ENCODE measurements around the gene CD2BP2.
A peak's percentile ranks its signal among the peaks of the same experiment; 100 is the strongest.

CD2BP2 gene

GRCh38 chr16:30371248-30371816 lies 16.2 kb upstream of the CD2BP2 start:
- H3K4me3 ChIP-seq (IDR thresholded peaks at IDR 0.05; ENCODE audit: insufficient read depth, low read depth, low read length) = no peak overlapping the region
- no peaks in the 10 kb centered on the region for H4K20me1 ChIP-seq (ENCODE audit: insufficient read depth)
- no peaks in the 10 kb centered on the region for H3K36me3 ChIP-seq (ENCODE audit: insufficient read depth)
- H2AFZ ChIP-seq (ENCODE audit: low read depth) = peak overlapping the region; percentile 71; the same call in 1 of the 2 replicates
- peak overlapping the region; percentile 87 for H3K4me2 ChIP-seq
- no peak overlapping the region for H3K9ac ChIP-seq
- no peaks in the 10 kb centered on the region for H3K27me3 ChIP-seq (ENCODE audit: insufficient read depth, low read depth)
- TF ChIP-seq, protein P1, sequence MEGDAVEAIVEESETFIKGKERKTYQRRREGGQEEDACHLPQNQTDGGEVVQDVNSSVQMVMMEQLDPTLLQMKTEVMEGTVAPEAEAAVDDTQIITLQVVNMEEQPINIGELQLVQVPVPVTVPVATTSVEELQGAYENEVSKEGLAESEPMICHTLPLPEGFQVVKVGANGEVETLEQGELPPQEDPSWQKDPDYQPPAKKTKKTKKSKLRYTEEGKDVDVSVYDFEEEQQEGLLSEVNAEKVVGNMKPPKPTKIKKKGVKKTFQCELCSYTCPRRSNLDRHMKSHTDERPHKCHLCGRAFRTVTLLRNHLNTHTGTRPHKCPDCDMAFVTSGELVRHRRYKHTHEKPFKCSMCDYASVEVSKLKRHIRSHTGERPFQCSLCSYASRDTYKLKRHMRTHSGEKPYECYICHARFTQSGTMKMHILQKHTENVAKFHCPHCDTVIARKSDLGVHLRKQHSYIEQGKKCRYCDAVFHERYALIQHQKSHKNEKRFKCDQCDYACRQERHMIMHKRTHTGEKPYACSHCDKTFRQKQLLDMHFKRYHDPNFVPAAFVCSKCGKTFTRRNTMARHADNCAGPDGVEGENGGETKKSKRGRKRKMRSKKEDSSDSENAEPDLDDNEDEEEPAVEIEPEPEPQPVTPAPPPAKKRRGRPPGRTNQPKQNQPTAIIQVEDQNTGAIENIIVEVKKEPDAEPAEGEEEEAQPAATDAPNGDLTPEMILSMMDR (conservative IDR thresholded peaks at IDR 0.05; ENCODE audit: low read depth, low read length) = no peak
- H3K4me1 ChIP-seq (ENCODE audit: low read depth, poor library complexity, severe bottlenecking) = peaks cover 34% of the 10 kb centered on the region
- no peak overlapping the region for H3K27ac ChIP-seq
- peaks cover 34% of the 10 kb centered on the region for H3K79me2 ChIP-seq (ENCODE audit: insufficient read depth, low read depth)

DNA sequence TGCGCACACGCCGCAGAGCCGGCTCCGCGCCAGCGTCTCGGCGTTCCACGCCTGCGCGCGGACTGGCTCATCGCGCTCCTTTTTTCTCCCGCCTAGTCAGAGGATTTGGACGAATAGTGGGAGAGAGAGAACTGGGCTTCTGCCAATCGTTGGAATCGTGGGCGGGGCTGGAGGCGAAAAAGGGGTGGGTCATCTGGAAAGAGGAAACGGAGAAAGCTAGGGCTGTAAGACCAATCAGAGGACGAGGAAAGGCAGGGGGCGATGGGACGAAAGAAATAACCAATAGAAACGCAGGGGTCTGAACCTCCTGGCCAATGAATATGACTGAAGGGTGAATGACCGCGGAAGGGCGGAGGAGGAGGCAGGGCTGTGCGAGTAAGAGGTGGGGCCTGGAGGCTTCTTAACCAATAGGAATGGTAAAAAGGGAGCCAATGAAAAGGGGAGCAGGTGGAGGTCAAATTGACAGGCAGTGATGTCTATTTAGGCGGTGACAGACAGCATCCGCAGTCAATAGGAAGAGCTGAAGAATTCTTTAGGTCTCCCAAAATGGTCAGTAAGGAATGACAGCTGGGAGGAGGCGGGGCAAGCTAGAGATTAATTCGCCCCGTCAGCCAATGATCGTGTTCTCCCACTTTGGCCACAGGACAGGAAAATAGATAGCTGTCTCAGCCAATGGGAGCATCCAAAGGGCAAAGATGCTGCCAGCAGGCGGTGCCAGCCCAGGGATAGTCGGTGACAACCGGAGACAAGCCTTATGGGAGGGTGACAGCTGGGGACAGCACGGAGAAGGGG lies 15.5 kb upstream of the CD2BP2 start, which contains the start of gene TBC1D10B:
TBC1D10B (minus strand) TSS at position 39 of the 792 bp plus-strand sequence. CDS start 311 bp downstream, outside the sequence.
- no peak within 1 kb of the TSS for H3K4me3 ChIP-seq (IDR thresholded peaks at IDR 0.05; ENCODE audit: insufficient read depth, low read depth, low read length)
- H3K9ac ChIP-seq = peak within 1 kb of the TSS; percentile 47; the same call in 1 of the 2 replicates
- H3K27ac ChIP-seq = peak within 1 kb of the TSS; percentile 16; the same call in 1 of the 2 replicates
- H3K79me2 ChIP-seq (ENCODE audit: insufficient read depth, low read depth) = peaks cover 41% of the 10 kb centered on the region
- H3K36me3 ChIP-seq (ENCODE audit: insufficient read depth) = no peaks in the 10 kb centered on the region
- peak within 1 kb of the TSS; percentile 71; the same call in 1 of the 2 replicates for H2AFZ ChIP-seq (ENCODE audit: low read depth)
- no peaks in the 10 kb centered on the region for H4K20me1 ChIP-seq (ENCODE audit: insufficient read depth)
- TF ChIP-seq, protein P1 (conservative IDR thresholded peaks at IDR 0.05; ENCODE audit: low read depth, low read length) = 0 out of 2 replicates have a peak, but pooled peaks have one; percentile 19
- no peaks in the 10 kb centered on the region for H3K27me3 ChIP-seq (ENCODE audit: insufficient read depth, low read depth)
- peaks cover 34% of the 10 kb centered on the region for H3K4me1 ChIP-seq (ENCODE audit: low read depth, poor library complexity, severe bottlenecking)
- peak within 1 kb of the TSS; percentile 89 for H3K4me2 ChIP-seq

DNA sequence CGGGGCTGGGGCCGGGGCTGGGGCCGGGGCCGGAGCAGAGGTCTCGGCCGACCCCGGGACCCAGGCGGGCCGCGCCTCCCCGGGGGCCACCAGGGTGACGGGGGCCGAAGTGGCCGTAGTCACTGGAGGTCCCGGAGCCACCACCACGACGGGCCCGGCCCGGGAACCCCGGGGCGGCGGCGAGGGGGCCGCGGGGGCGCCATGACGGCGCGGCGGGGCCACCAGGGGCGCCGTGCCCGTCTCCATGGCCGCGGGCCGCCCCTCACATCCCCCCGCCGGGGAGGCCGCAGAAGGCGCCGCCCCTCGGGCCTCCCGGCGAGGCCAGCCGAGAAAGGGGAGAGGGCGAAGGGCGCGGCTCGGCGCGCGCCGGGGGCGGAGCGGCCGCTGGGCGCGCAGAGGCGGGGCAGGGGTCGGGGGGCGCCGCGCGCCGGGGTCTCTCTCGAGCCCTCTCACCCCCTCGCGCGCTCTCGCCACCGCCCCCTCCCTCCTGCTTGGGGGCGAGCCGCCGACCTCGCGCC lies 14.9 kb upstream of the CD2BP2 start:
- Histone ChIP-seq H2AFZ (ENCODE audit: low read depth) (no peak overlapping the region), H4K20me1 (ENCODE audit: insufficient read depth) (no peaks in the 10 kb centered on the region), H3K27me3 (ENCODE audit: insufficient read depth, low read depth) (no peaks in the 10 kb centered on the region), H3K27ac (no peak overlapping the region), H3K36me3 (ENCODE audit: insufficient read depth) (no peaks in the 10 kb centered on the region), H3K9ac (peak overlapping the region; percentile 47; the same call in 1 of the 2 replicates), H3K4me1 (ENCODE audit: low read depth, poor library complexity, severe bottlenecking) (peaks cover 34% of the 10 kb centered on the region), H3K4me3 (IDR thresholded peaks at IDR 0.05; ENCODE audit: insufficient read depth, low read depth, low read length) (no peak overlapping the region), H3K4me2 (peak overlapping the region; percentile 89), H3K79me2 (ENCODE audit: insufficient read depth, low read depth) (peaks cover 48% of the 10 kb centered on the region)
- TF ChIP-seq, protein P1 (conservative IDR thresholded peaks at IDR 0.05; ENCODE audit: low read depth, low read length) = no peak

GRCh38 chr16:30369091-30369937 lies 14.2 kb upstream of the CD2BP2 start:
- no peak overlapping the region for H3K4me3 ChIP-seq (IDR thresholded peaks at IDR 0.05; ENCODE audit: insufficient read depth, low read depth, low read length)
- H3K36me3 ChIP-seq (ENCODE audit: insufficient read depth) = no peaks in the 10 kb centered on the region
- H4K20me1 ChIP-seq (ENCODE audit: insufficient read depth) = no peaks in the 10 kb centered on the region
- peaks cover 34% of the 10 kb centered on the region for H3K4me1 ChIP-seq (ENCODE audit: low read depth, poor library complexity, severe bottlenecking)
- H3K79me2 ChIP-seq (ENCODE audit: insufficient read depth, low read depth) = peaks cover 48% of the 10 kb centered on the region
- H3K27me3 ChIP-seq (ENCODE audit: insufficient read depth, low read depth) = no peaks in the 10 kb centered on the region
- TF ChIP-seq, protein P1 (conservative IDR thresholded peaks at IDR 0.05; ENCODE audit: low read depth, low read length) = no peak
- H3K4me2 ChIP-seq = peak overlapping the region; percentile 89
- H3K27ac ChIP-seq = peak overlapping the region; percentile 16; the same call in 1 of the 2 replicates
- peak overlapping the region; percentile 47; the same call in 1 of the 2 replicates for H3K9ac ChIP-seq
- H2AFZ ChIP-seq (ENCODE audit: low read depth) = no peak overlapping the region
